NB4 (cell line): ENCODE data around the gene PCDHGB4.
"Not testable (repeated sequence)": the region's sequence is repeated elsewhere in the genome, so short reads cannot be mapped to it uniquely, and the experiment has no call there.

ENCODE experiments used
- CTCF ChIP-seq: IDR thresholded peaks from one replicate; pipeline ENCODE4 v1.5.1; 2012; ENCODE audit warnings: low read depth, low read length
- MAX ChIP-seq: IDR thresholded peaks from 2 replicates; pipeline ENCODE4 v1.6.1; 2011; ENCODE audit warnings: low read depth, low read length
- MYC ChIP-seq: IDR thresholded peaks from 2 replicates; pipeline ENCODE4 v1.6.1; 2011; ENCODE audit warnings: low read depth, low read length
- POLR2A ChIP-seq: IDR thresholded peaks from 2 replicates; pipeline ENCODE4 v1.6.1; 2011; ENCODE audit warnings: mild to moderate bottlenecking; ENCODE audit not compliant: insufficient read length; ENCODE audit errors: extremely low read depth

- TF ChIP-seq CTCF, POLR2A, MAX, MYC: not testable (repeated sequence)
These were observed 27.2 kb downstream of the PCDHGB4 start for GRCh38 chr5:141414548-141415274.
